K562 (cell line): ENCODE data around the gene TLN1. TPM values are rescaled to one million over a fixed set of nuclear protein-coding genes. Genes with fewer than 3 reads are reported as not detected.

Source experiments
- CBFB ChIP-seq: sonication (generic); formaldehyde crosslinking; IDR thresholded peaks from 2 replicates; pipeline ENCODE4 v1.4.0; 2020; ENCODE audit warnings: mild to moderate bottlenecking, missing genetic modification reagents
- CHD2 ChIP-seq: IDR thresholded peaks from 2 replicates; pipeline ENCODE4 v1.6.1; 2011; ENCODE audit warnings: low read depth, low read length
- CHD4 ChIP-seq: fragments of 200-600 bp; sonication (generic); IDR thresholded peaks from 3 replicates; pipeline ENCODE4 v1.6.1; 2012; ENCODE audit warnings: low read depth, mild to moderate bottlenecking, mixed read lengths, low read length, inconsistent platforms; ENCODE audit not compliant: insufficient read depth, insufficient replicate concordance, poor library complexity, severe bottlenecking
- GTF2F1 ChIP-seq: IDR thresholded peaks from 2 replicates; pipeline ENCODE4 v1.6.1; 2011; ENCODE audit warnings: low read depth, low read length, improper control_type of control experiment
- NCOA6 ChIP-seq: fragments of 450-650 bp; IDR thresholded peaks from 2 replicates; pipeline ENCODE4 v1.6.1; 2017; ENCODE audit warnings: mild to moderate bottlenecking
- NRF1 ChIP-seq, 2 experiments: fragments of 450-650 bp; IDR thresholded peaks in 1 of 2; conservative IDR thresholded peaks in 1 of 2; 2 replicates each; pipeline ENCODE4 v1.6.1; 2014; ENCODE audit warnings: mild to moderate bottlenecking in 2 of 2
- NUFIP1 ChIP-seq: fragments of 450-650 bp; IDR thresholded peaks from 2 replicates; pipeline ENCODE4 v1.6.1; 2018; ENCODE audit not compliant: partially characterized antibody
- RBM14 ChIP-seq: fragments of 200-400 bp; formaldehyde crosslinking; IDR thresholded peaks from 2 replicates; pipeline ENCODE4 v1.6.1; 2018; ENCODE audit warnings: low read depth, mild to moderate bottlenecking, low read length, moderate library complexity, borderline replicate concordance; ENCODE audit not compliant: insufficient read depth
- SMAD4 ChIP-seq: fragments of 250-450 bp; sonication (Bioruptor Pico); conservative IDR thresholded peaks from 2 replicates; pipeline ENCODE4 v1.8.0; 2021; ENCODE audit warnings: inconsistent platforms, mild to moderate bottlenecking, moderate library complexity
- polyA plus RNA-seq, 8 experiments: library from polyadenylated mRNA; depleted of rRNA in 4 of 8; stranded (reverse) in 5 of 8; unstranded in 3 of 8; fragments of >200 nt; fragmentation: Nextera tagmentation in 2 of 8; fragmentation: Illumina TruSeq in 1 of 8; extraction: Ambion mirVana in 2 of 8; extraction: Trizol in 1 of 8; gene quantifications; 2 replicates each; pipeline versions ENCODE4 v1.2.1 to v1.2.3, GENCODE V29; 2011 to 2014; ENCODE audit warnings: inconsistent platforms in 1 of 8, missing spikeins in 1 of 8
- total RNA-seq, 7 experiments: library from RNA; depleted of rRNA in 6 of 7; stranded (reverse); fragments of >200 nt in 6 of 7; fragmentation: Illumina TruSeq in 2 of 7; extraction: Trizol in 2 of 7; gene quantifications; 2 replicates each; pipeline versions ENCODE4 v1.2.1 to v1.2.3, GENCODE V29; 2011 to 2021; ENCODE audit warnings: low replicate concordance in 1 of 7
- TF ChIP-seq, protein P1 (sequence below): fragments of 450-650 bp; IDR thresholded peaks from 2 replicates; pipeline ENCODE4 v1.6.1; 2016; ENCODE audit warnings: mild to moderate bottlenecking, moderate library complexity
- TF ChIP-seq, protein P2 (sequence below): fragments of 450-650 bp; conservative IDR thresholded peaks from 2 replicates; pipeline ENCODE4 v1.6.1; 2016; ENCODE audit warnings: missing genetic modification characterization, low read depth, mild to moderate bottlenecking, missing compliant biosample characterization, moderate library complexity
- TF ChIP-seq, protein P3 (sequence below): fragments of 450-650 bp; formaldehyde crosslinking; IDR thresholded peaks from 2 replicates; pipeline ENCODE4 v1.4.0; 2020; ENCODE audit warnings: mild to moderate bottlenecking, moderate library complexity

The TLN1 gene
- total and polyA plus RNA-seq, 9 of the 15 experiments (the other 6 are each of a cell fraction or from before 2014, with no cell fraction given): 3.6 to 240 (median 54.8) TPM

DNA sequence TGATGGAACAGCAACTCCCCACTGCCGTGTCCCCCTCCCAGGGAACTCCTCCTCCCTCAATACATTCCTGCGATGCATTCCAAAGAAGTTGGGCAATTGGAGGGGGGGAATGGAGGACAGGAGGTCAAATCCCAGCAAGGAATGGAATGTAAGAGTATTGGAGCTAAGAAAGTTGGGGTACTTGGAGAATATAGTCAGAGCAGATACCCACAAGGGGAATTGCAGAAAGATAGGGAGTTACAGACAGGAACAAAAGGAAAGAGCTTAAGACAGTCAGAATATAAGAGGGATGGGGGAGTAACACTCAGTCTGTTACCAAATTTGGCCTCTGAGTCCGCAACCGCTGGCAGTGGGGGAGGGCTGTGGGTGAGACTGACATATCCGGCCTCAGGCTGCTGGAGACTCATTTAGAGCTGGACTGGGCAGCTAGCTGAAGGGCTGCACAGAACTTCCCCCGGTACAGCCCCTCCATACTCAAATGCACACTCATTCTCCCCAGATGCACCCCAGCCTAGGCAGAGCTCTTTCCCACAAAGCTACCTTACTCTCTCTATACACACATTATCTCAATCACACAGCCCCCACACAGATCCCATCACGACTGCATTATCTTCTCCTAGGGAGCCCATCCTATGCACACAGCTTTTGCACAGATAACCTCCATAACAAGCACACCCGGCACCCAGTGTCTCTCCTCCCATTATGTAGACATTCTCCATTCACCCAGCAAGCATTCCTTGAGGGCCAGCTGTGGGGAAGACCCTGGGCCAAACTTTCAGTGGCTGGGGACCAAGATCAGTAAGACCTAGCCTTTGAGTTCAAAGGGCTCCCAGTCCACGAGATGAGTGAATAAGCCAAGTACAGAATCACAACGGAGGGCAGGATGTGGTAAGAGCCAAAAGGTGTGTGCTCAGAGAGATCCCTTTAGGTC is 3.7 kb downstream of the TLN1 start (continued):
- TF ChIP-seq, protein P1, sequence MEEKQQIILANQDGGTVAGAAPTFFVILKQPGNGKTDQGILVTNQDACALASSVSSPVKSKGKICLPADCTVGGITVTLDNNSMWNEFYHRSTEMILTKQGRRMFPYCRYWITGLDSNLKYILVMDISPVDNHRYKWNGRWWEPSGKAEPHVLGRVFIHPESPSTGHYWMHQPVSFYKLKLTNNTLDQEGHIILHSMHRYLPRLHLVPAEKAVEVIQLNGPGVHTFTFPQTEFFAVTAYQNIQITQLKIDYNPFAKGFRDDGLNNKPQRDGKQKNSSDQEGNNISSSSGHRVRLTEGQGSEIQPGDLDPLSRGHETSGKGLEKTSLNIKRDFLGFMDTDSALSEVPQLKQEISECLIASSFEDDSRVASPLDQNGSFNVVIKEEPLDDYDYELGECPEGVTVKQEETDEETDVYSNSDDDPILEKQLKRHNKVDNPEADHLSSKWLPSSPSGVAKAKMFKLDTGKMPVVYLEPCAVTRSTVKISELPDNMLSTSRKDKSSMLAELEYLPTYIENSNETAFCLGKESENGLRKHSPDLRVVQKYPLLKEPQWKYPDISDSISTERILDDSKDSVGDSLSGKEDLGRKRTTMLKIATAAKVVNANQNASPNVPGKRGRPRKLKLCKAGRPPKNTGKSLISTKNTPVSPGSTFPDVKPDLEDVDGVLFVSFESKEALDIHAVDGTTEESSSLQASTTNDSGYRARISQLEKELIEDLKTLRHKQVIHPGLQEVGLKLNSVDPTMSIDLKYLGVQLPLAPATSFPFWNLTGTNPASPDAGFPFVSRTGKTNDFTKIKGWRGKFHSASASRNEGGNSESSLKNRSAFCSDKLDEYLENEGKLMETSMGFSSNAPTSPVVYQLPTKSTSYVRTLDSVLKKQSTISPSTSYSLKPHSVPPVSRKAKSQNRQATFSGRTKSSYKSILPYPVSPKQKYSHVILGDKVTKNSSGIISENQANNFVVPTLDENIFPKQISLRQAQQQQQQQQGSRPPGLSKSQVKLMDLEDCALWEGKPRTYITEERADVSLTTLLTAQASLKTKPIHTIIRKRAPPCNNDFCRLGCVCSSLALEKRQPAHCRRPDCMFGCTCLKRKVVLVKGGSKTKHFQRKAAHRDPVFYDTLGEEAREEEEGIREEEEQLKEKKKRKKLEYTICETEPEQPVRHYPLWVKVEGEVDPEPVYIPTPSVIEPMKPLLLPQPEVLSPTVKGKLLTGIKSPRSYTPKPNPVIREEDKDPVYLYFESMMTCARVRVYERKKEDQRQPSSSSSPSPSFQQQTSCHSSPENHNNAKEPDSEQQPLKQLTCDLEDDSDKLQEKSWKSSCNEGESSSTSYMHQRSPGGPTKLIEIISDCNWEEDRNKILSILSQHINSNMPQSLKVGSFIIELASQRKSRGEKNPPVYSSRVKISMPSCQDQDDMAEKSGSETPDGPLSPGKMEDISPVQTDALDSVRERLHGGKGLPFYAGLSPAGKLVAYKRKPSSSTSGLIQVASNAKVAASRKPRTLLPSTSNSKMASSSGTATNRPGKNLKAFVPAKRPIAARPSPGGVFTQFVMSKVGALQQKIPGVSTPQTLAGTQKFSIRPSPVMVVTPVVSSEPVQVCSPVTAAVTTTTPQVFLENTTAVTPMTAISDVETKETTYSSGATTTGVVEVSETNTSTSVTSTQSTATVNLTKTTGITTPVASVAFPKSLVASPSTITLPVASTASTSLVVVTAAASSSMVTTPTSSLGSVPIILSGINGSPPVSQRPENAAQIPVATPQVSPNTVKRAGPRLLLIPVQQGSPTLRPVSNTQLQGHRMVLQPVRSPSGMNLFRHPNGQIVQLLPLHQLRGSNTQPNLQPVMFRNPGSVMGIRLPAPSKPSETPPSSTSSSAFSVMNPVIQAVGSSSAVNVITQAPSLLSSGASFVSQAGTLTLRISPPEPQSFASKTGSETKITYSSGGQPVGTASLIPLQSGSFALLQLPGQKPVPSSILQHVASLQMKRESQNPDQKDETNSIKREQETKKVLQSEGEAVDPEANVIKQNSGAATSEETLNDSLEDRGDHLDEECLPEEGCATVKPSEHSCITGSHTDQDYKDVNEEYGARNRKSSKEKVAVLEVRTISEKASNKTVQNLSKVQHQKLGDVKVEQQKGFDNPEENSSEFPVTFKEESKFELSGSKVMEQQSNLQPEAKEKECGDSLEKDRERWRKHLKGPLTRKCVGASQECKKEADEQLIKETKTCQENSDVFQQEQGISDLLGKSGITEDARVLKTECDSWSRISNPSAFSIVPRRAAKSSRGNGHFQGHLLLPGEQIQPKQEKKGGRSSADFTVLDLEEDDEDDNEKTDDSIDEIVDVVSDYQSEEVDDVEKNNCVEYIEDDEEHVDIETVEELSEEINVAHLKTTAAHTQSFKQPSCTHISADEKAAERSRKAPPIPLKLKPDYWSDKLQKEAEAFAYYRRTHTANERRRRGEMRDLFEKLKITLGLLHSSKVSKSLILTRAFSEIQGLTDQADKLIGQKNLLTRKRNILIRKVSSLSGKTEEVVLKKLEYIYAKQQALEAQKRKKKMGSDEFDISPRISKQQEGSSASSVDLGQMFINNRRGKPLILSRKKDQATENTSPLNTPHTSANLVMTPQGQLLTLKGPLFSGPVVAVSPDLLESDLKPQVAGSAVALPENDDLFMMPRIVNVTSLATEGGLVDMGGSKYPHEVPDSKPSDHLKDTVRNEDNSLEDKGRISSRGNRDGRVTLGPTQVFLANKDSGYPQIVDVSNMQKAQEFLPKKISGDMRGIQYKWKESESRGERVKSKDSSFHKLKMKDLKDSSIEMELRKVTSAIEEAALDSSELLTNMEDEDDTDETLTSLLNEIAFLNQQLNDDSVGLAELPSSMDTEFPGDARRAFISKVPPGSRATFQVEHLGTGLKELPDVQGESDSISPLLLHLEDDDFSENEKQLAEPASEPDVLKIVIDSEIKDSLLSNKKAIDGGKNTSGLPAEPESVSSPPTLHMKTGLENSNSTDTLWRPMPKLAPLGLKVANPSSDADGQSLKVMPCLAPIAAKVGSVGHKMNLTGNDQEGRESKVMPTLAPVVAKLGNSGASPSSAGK: no peak
- no peak for TF ChIP-seq CHD4
- peak; percentile 37; the same call in 1 of the 2 replicates for TF ChIP-seq SMAD4 (CRISPR knock-in tag)
- TF ChIP-seq, protein P2, sequence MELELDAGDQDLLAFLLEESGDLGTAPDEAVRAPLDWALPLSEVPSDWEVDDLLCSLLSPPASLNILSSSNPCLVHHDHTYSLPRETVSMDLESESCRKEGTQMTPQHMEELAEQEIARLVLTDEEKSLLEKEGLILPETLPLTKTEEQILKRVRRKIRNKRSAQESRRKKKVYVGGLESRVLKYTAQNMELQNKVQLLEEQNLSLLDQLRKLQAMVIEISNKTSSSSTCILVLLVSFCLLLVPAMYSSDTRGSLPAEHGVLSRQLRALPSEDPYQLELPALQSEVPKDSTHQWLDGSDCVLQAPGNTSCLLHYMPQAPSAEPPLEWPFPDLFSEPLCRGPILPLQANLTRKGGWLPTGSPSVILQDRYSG (tag): no peak
- no peak for TF ChIP-seq NCOA6
- no peak for TF ChIP-seq NRF1 (conservative IDR thresholded peaks at IDR 0.05 in 1 of 2, IDR thresholded peaks at IDR 0.05 in 1 of 2)
- TF ChIP-seq GTF2F1: no peak
- TF ChIP-seq RBM14: no peak
- no peak for TF ChIP-seq NUFIP1
- TF ChIP-seq CBFB: no peak
- TF ChIP-seq, protein P3, sequence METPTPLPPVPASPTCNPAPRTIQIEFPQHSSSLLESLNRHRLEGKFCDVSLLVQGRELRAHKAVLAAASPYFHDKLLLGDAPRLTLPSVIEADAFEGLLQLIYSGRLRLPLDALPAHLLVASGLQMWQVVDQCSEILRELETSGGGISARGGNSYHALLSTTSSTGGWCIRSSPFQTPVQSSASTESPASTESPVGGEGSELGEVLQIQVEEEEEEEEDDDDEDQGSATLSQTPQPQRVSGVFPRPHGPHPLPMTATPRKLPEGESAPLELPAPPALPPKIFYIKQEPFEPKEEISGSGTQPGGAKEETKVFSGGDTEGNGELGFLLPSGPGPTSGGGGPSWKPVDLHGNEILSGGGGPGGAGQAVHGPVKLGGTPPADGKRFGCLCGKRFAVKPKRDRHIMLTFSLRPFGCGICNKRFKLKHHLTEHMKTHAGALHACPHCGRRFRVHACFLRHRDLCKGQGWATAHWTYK (CRISPR knock-in tag): no peak
- no peak for TF ChIP-seq CHD2
